HCEC 1CT (cell line): ENCODE measurements around the gene TMEM131L.
A peak's percentile ranks its signal among the peaks of the same experiment; 100 is the strongest.

Source experiments
- DNase-seq: peaks from one replicate; pipeline ENCODE4 v3.0.0-alpha.2; 2017

Gene TMEM131L

DNA sequence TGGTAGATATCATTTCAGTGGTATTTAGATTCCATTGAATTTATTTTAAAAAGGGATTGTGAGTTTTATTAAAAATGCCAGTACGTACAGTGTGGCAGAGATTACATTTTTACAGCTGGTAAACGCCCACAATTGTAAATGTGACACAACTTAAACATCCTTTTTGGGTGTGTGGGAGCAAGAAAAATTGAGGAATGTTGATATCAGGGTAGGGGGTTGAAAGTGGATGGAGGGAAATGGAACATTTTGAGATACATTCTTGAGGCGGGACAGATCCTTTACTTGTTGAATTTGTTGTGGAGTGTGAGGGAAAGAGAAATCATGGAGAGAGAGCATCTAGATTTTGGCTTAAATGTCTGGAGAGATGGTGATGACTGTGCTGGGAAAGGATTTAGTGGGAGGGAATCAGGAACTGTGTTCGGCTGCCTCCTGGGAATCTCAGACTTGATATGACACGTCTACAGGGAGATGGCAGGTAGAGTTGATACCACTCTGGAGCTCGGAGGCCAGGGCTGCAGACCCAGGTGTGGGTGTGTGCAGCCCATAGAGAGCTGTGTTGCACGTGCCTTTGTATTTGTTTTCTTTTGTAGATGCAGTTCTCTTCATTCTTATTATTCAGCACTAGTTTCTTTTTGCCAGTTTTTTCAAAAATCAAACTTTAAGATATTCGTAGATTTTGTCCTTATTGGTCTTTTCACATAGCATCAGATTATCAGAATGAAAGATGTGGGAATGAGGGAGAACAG, 10.8 kb downstream of the TMEM131L start:
- no peak for DNase-seq

DNA sequence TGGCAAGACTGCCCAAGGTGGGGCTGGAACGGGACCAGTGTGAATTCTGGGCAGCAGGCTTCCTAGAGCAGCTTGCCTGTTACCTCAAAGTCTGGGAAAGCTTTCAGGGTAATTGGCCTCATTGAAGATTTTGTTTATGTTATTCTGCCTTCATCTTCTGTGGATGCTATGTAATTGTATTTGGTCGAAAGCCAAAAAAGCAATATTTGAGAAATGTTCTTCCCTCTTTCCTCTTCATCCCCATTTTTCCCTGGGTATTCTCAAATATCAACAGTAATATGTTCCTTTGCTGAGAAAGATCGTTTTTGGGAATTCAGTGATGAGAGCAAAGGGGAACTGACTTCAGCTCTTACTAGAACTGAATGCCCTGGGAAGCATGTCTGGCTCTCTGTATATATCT, 12.9 kb downstream of the TMEM131L start:
- no peak for DNase-seq

DNA sequence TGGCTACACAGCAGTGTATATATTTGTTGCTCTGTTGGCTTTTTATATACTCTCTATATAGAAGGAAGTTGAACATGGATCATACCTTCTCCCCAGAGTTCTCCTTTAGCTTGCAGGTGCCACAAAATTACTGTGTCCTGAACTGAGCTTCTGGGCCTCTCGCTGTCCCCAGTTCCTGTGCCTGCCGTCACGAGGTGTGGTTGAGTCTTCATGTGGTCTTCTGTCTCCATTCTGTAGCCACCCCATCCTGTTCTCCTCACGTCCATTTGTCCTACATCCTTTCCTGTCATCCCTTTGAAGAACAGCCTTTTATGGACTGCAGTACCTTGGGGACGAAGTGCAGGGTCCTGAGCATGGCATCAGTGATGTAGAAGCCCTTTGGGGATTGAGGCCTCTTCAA, 14.5 kb downstream of the TMEM131L start:
- DNase-seq, result no peak

DNA sequence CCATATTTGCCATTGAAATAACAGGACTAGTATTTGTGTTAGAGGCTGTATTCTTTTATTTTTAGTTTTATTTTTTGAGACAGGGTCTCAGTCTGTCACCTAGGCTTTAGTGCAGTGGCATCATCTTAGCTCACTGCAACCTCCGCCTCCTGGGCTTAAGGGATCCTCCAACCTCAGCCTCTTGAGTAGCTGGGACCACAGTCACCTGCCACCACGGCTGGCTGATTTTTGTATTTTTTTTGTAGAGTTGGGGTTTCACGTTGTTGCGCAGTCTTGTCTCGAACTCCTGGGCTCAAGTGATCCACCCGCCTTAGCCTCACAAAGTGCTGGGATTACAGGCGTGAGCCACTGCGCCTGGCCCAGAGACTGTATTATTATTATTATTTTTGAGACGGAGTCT, 15.3 kb downstream of the TMEM131L start:
- no peak for DNase-seq

DNA sequence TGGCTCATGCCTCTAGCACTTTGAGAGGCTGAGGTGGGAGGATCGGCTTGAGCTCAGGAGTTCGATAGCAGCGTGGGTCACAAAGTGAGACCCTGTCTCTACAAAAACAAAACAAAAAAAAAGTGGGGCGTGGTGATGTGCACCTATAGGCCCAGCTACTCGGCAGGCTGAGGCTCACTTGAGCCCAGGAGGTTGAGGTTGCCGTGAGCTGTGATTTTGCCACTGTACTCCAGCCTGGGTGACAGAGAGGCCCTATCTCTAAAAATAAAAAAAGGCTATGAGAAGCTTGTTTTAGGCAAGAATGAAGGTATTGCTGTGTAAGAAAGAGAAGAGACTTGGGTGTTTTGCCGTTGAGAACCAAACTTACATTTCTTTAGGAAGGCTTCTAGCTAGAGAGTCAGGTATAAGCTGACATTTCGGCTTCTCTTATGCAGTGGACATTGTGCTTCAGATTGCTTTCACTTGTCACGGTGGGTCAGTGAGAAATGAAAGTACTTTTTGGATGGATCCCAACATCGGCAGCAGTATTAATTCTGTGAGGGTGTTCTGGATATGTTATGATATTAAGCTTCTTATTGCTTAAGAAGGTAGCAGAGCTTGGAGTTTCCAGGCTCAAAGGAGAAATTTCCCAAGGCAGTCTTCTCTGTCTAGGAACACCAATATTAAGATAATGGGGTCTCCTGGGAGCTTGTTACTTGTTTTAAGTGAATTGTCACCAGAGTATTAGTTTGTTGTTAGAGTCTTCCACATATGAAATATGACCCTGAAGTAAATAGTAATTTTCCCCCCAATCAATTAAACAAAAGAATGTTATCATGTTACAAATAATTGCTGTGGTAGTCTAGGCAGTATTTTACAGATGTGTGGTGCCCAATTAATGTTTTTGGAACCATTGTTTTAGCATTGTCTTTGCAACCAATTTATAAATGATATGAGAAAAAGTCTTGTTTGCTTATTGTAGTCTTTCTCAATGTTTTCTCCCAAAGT, 17.6 kb downstream of the TMEM131L start:
- DNase-seq, result no peak

DNA sequence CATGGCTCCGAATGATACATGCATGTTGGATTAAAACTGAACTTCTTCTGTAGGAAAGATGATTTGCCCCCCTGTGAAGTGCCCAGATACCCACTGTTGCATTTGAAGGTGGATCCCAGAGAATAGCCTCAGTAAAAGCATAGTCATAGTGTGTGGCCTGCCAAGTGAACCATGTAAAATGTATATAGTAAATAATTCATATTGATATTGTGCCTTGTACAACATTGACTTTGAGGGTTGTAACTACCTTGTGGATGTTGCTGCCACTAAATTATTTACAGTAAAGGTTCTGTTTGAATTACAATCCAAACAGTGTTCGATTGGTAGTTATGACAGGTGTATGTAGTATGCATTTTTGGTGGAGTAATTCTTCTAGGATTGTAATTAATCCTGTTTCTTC, 19.2 kb downstream of the TMEM131L start:
- no peak for DNase-seq

DNA sequence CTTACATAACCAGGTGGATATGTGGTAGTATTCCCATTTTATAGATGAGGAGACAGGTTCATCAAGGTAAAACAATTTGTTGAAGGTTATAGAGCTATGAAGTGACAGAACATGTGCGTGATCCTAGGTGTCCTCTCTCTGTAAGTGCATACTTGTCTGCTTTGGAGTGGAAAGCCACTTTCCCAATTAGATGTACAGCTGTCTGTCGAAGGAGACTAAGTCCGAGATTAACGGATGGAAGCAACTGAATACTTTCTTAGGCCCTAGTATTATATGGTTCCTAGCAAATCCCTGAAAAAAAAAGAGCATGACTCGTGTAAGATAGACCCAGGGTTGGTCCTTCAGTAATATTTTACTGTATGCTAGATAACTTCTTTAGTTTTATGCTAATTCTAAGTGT, 19.7 kb downstream of the TMEM131L start:
- DNase-seq, result no peak

DNA sequence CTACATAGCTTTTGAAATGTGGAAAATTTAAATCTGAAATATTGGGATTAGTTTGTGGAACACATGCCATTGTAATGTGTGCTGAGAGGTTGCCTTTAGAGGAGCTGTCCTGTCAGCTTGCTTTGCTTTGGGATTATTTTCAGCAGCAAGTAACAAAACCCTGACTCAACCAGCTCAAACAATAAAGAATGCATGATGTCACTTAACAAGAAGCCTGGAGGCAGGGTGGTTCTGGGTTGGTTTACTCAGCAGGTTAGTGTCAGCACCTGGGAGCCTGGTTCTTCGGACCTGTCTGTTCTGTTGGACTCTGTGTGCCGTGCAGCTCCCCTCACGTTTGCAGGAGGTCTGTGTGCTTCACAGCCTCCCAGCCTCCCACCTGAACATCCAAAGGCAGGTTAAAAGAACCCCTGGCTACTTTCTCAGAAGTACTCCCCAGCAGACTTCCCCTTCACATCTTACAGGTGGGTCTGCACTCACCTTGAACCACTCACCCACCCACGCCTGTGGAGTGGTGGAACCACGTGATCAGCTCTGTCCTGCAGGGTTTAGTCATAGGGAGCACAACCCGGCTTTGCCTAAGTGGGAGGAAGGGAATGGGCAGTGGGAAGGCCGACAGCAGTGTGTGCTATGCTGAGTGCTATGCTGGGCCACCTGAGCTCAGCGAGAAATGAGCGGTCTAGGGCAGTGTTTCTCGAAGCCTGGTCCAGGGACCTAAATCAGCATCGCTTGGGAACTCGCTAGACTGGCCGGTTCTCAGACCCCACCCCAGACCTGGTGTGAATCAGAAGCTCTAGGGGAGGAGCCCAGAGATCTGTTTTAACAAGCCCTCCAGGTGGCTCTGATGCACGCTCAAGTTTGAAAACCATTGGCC, 20.4 kb downstream of the TMEM131L start:
- DNase-seq, result peak; percentile 67

DNA sequence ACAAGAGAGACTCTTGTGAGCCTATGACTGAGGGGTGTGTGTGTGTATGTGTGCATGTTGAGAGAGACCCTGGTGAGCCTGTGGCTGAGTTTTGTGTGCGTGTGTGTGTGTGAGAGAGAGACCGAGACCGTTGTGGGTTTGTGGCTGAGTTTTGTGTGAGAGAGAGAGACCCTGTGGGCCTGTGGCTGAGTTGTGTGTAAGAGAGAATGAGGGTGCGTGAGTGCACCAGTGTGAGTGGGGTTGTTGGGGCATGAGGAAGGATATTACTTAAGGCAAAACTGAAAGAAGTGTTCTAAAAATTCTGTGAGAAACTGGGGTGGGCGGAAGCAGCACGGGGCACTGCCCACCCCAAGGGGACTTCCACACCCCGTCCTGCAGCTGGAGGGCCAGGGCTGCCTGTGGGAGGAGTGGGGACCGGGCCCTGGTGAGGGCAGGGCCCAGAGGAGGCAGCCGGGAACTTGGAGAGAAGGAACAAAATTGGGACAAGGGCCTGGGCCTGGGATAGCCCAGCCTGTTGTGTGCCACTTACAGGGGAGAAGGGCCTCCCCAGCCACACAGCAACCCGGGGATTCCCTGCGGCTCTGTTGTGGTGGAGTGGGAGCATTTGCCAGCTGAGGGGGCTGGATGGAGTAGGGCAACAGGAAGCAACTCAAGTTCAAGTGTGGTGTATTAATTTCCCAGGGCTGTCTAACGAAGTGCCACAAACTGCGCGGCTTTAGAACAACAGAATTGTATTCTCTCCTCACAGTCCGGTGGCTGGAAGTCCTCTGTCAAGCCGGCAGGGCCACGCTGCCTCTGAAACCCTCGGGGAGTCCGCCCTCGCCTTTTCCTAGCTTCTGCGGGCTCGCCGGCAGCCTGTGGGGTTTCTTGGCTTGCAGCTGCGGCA, 22.1 kb downstream of the TMEM131L start:
- no peak for DNase-seq

DNA sequence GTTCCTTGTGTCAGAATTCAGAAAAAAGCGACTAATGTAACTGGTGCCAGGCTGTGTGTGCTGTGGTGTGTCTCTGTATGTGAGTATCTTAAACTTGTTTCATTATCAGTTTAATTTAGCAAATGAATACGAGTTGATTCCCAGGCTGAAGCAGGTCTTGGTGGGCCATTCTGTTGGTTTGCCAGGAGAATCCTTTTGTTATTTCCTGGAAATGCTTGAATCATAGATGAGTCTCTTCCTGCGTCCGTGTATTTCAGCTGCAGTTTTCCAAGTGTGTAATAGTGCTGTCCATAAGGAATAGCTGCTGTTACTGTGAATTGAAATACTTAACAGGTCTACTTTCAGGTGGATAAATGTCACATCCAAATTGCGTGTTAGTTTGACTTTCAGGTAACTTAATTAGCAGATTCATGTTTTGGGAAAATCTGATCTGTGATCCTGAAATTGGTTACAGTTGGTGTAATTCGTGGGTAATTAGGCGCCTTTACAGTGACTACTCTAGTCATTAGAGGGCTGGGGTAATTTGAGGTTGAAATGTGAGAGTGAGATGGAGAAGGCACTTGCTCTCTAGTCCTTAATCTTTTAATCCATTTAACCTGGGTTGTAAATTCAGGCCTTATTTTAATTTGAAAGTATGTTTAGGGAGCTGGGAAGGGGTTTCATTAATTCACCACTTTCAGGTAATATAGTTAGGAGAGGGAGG, 23.8 kb downstream of the TMEM131L start:
- DNase-seq, result no peak

DNA sequence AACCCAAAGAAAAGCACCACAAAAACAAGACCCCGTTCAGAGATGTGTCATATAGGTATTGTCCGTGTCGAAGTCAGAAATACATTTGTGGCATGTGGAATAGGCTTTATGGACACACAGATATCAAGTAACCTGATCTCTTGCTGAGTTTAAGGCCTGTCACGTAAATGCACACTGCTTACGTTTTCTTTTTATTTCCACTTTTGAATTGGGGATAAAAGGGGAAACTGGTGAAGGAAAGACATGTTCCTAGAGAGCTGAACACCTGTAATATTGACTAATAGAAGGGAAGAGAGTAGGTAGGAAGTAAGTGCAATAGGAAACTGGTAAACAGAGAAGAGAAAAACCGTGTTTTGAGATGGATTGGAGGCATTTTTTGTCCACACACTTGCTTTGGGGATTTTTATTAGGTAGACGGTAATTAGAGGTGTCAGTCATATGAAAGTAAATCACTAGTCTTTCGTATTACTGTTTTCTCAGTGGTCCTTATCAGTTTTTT, 24.9 kb downstream of the TMEM131L start:
- DNase-seq, result no peak

DNA sequence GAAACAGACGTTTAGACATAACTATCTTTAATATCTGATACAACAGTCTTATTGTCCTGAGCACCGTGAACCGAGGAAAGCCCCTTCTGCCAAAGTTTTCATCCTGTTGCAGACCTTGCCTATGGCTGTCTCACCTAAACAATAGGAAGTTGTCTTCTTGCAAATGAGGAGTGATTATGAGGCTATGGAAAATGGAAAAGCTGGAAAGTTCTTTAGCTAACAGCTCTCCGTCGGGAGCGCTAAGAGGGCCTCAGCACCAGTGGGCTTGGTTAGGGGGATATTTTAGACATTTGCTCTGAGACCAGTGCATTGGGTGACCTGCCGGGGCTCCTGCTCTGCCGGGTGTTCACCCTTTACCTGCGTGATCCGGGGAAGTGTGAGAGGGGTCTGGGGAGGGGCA, 28.4 kb downstream of the TMEM131L start:
- DNase-seq, result no peak

DNA sequence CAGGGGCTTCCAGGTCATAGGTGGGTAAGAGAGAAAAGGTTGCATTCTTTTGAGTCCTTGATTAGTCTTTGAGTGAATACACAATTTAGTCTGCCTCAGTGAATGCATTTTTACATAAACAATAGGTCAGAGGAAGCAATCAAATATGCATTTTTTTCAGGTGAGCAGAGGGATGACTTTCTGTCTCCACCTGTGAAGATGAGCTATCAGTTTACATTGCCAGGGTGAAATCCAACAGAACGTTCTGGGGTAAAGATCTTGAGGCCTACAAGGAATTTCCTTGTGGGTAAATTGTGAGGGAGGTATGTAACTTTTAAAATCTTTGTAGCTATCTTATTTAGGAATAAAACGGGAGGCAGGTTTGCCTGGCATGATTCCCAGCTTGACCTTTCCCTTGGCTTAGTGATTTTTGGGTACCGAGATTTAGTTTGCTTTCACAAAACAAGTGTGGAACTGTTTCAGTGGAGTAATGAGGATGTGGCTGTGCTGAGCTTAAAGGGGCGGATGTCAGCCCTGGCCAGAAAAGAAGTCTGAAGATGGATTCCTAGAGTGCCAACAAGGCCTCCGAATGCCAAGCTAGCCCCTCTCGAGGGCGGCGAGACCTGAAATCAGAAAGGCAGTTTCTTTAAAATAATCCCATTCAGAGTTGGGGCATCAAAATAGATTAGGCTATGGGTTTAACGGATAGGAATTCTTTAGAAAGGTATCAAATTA, 29.5 kb downstream of the TMEM131L start:
- no peak for DNase-seq

DNA sequence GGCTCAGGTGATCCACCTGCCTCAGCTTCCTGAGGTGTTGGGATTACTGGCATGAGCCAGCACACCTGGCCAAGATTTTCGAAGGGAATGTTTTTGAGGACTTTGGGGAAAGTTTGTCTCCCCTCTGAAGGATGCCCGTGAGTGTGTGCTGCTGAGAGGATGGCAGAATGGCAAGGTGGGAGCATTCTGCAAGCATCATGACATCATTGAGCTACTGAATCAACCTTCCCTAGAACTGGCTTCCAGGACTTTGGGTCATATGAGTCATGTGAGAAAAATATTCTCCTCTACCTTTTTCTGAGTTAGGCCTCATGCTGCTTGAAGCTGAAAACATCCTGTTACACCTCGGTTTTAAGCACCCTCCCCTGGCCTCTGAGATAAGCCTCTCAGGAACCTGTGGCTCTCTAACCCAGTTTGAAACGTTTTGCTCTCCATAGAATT, 31.0 kb downstream of the TMEM131L start:
- peak; percentile 27 for DNase-seq

DNA sequence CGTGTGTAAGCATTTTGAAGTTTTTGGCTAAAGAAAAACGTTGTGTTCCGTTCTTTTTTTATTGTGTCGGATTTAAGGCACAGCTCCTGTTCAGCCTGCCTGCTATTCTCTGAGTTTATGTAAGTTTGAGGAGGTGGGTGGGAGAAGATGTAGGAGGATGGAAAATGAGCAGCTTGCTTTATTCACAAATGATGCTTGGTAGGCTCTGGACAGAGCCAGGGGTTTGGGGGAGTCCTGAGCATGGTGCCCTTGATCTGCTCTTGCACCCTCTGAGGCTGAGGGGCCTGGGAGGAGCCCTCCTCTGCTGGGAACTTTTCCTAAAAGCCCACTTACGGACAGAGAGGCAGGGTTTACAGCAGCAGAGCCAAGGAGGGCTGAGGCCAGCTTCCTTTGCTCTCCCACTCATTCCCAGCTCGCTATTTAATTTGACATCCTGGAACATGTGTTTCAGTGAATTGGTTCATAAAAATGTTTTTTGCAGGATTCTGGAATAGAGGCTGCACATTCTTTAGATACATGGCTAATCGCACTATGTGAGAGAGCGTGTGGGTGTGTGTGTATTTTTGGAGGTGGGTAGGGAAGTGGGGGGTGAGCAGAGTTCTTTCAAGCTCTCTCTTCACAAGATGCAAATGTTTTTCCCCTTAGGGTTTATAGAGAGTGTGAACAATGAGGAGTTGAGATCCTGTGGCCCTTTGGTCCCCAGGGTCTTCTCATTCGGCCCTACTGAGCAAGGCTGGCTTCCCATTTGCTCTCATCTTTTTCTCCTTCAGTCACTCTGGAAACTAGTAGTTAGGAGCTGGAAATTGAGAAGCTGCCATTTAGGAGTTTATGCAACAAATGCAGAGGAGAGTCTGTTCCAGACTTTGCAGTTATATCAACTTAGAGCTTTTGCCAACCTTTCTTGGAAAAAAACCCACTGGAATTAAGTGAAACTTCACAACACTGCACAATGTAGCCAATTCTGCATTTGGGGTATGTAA, 32.1 kb downstream of the TMEM131L start:
- DNase-seq, result peak; percentile 7

DNA sequence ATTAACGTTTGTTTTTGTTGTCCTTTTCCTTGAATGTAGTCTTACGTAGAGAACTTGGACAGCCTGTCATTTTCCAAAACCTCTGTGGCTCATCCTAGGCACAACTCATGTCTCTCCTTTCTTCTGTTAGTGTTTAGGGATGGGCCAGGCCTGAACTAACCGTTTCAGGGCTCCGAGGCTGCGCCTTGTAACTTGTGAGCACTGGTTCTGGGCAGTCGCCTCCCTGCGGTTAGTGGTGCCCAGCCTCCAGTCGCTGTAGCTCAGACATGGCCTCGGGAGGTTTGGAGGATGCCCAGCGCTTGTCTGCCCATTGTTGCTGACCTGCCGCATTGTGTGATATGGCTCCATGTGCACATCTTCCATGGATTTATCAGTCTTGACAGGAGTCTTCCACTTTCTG, 32.8 kb downstream of the TMEM131L start:
- DNase-seq, result no peak

DNA sequence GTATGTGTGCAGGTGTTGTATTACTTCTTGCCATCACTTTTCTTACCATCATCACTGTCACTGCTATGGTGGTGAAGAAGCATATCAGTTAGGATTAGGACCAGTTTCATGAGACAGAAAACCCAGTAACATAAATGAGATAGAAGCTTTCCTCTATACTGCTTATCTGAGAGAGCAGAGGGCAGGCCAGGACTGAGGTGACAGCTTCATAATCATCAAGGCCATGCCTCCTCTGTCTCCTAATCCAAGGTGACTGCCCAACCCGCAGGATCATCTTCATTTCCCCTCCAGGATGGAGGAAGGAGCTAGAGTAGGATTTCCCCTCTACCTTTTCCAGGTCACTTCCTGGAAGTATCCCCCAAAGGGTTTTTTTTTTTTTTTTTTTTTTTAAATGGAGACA, 35.4 kb downstream of the TMEM131L start:
- no peak for DNase-seq

DNA sequence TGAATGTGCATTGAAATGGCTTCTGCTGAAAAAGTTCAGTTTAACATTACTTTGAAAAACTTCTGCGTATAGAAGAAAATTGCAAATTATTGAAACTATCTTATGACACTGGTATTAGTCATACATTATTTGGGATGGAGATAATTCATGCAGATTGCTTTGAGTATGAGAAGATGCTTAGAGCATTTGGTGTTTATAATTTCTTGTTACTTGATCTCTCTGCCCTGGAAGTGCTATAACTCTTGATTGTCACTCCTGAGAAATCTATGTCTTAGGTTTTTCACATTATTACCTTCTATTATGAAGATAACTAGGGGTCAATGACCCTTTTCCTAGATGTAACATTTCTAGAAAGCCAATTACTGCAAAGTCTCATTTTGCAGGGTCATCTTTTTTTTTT, 36.4 kb downstream of the TMEM131L start:
- DNase-seq, result peak; percentile 57
